ENCODE data around the gene BRWD1.

- TF ChIP-seq CTCF (IDR thresholded peaks at IDR 0.05; ENCODE audit: insufficient read depth, low read length, poor library complexity, severe bottlenecking) (no peak), EZH2phosphoT487 (conservative IDR thresholded peaks at IDR 0.05; ENCODE audit: low read length) (no peak)
These were observed 130.0 kb downstream of the BRWD1 start, which contains the start of gene PSMG1 for GRCh38 chr21:39183272-39184049.
